WTC11 (cell line): Measurements from ENCODE around the gene ATP6V1A. TPM values are rescaled to one million over a fixed set of nuclear protein-coding genes. Genes with fewer than 3 reads are reported as not detected.

Experiments used
- ATAC-seq: fragments of 200-7000 bp; cut with Tn5 transposase; 2 replicates; pipeline ENCODE4 v1.10.0; 2021; ENCODE audit warnings: mild to moderate bottlenecking, moderate library complexity
- CTCF ChIA-PET: fragments of 300-600 bp; sonication (Branson Sonifier 250); formaldehyde crosslinking; loops from one replicate; lab custom pipeline; 2021; ENCODE audit warnings: antibody characterized with exemption; lab: Charles Lee
- POLR2A ChIA-PET: fragments of 350-600 bp; sonication (Branson Sonifier 250); formaldehyde crosslinking; loops from one replicate; lab custom pipeline; 2021; ENCODE audit warnings: antibody characterized with exemption; lab: Charles Lee
- DNase-seq: peaks from one replicate; pipeline ENCODE4 v3.0.0; 2021; ENCODE audit warnings: low spot score
- H3K27ac Mint-ChIP-seq: 2 replicates; pipeline ENCODE4 v1.8.0; 2021; ENCODE audit warnings: mixed read lengths
- H3K27me3 Mint-ChIP-seq: 2 replicates; pipeline ENCODE4 v1.8.0; 2021; ENCODE audit warnings: low read depth, mild to moderate bottlenecking, moderate library complexity, mixed read lengths
- H3K36me3 Mint-ChIP-seq: 2 replicates; pipeline ENCODE4 v1.8.0; 2021; ENCODE audit warnings: mixed read lengths
- H3K4me1 Mint-ChIP-seq: 2 replicates; pipeline ENCODE4 v1.8.0; 2022; ENCODE audit warnings: mixed read lengths
- H3K4me3 Mint-ChIP-seq: 2 replicates; pipeline ENCODE4 v1.8.0; 2021; ENCODE audit warnings: mild to moderate bottlenecking, moderate library complexity, mixed read lengths
- H3K9me3 Mint-ChIP-seq: 2 replicates; pipeline ENCODE4 v1.8.0; 2021; ENCODE audit warnings: mixed read lengths
- ELF4 ChIP-seq: sonication (generic); formaldehyde crosslinking; IDR thresholded peaks from 2 replicates; pipeline ENCODE4 v1.8.1; 2022; ENCODE audit warnings: low read depth, mild to moderate bottlenecking, moderate library complexity, missing genetic modification reagents
- ESRRA ChIP-seq: sonication (generic); formaldehyde crosslinking; IDR thresholded peaks from 2 replicates; pipeline ENCODE4 v1.8.1; 2022; ENCODE audit warnings: mild to moderate bottlenecking, missing genetic modification reagents, borderline replicate concordance
- ETV6 ChIP-seq: sonication (generic); formaldehyde crosslinking; IDR thresholded peaks from 2 replicates; pipeline ENCODE4 v1.8.1; 2022; ENCODE audit warnings: mild to moderate bottlenecking, missing genetic modification reagents
- GABPB1 ChIP-seq: sonication (generic); formaldehyde crosslinking; IDR thresholded peaks from 2 replicates; pipeline ENCODE4 v1.8.1; 2023; ENCODE audit warnings: mild to moderate bottlenecking, missing genetic modification reagents
- HMGA2 ChIP-seq: fragments of 250-450 bp; sonication (Bioruptor Pico); IDR thresholded peaks from 2 replicates; pipeline ENCODE4 v1.4.0; 2021; ENCODE audit warnings: mild to moderate bottlenecking, moderate library complexity
- JUN ChIP-seq: sonication (generic); formaldehyde crosslinking; IDR thresholded peaks from 2 replicates; pipeline ENCODE4 v1.8.0; 2023; ENCODE audit warnings: mild to moderate bottlenecking, missing genetic modification reagents
- KAT7 ChIP-seq: sonication (generic); formaldehyde crosslinking; IDR thresholded peaks from 2 replicates; pipeline ENCODE4 v1.8.1; 2023; ENCODE audit warnings: missing genetic modification reagents, mild to moderate bottlenecking, borderline replicate concordance
- MXD4 ChIP-seq: fragments of 250-450 bp; sonication (Bioruptor Pico); IDR thresholded peaks from 2 replicates; pipeline ENCODE4 v1.8.0; 2021; ENCODE audit warnings: mild to moderate bottlenecking, moderate library complexity, borderline replicate concordance
- NFATC4 ChIP-seq: fragments of 250-450 bp; sonication (Bioruptor Pico); IDR thresholded peaks from 2 replicates; pipeline ENCODE4 v1.9.0; 2021; ENCODE audit warnings: mild to moderate bottlenecking
- NR3C1 ChIP-seq: sonication (generic); formaldehyde crosslinking; conservative IDR thresholded peaks from 2 replicates; pipeline ENCODE4 v1.8.1; 2023; ENCODE audit warnings: low read depth, mild to moderate bottlenecking, missing genetic modification reagents
- OVOL2 ChIP-seq: fragments of 250-450 bp; sonication (Bioruptor Pico); IDR thresholded peaks from 2 replicates; pipeline ENCODE4 v1.9.0; 2021; ENCODE audit warnings: mild to moderate bottlenecking, borderline replicate concordance
- RORB ChIP-seq: fragments of 250-450 bp; sonication (Bioruptor Pico); IDR thresholded peaks from 2 replicates; pipeline ENCODE4 v1.9.0; 2021; ENCODE audit warnings: mild to moderate bottlenecking
- SMAD4 ChIP-seq: sonication (generic); formaldehyde crosslinking; IDR thresholded peaks from 2 replicates; pipeline ENCODE4 v1.8.0; 2022; ENCODE audit warnings: mild to moderate bottlenecking, missing genetic modification reagents
- TCF7 ChIP-seq: sonication (generic); formaldehyde crosslinking; IDR thresholded peaks from 2 replicates; pipeline ENCODE4 v1.8.0; 2022; ENCODE audit warnings: mild to moderate bottlenecking, low read depth, missing genetic modification reagents, moderate library complexity
- ZNF138 ChIP-seq: sonication (generic); formaldehyde crosslinking; conservative IDR thresholded peaks from 2 replicates; pipeline ENCODE4 v1.8.1; 2022; ENCODE audit warnings: mild to moderate bottlenecking, moderate library complexity, missing genetic modification reagents
- ZNF317 ChIP-seq: sonication (generic); formaldehyde crosslinking; IDR thresholded peaks from 2 replicates; pipeline ENCODE4 v1.8.1; 2023; ENCODE audit warnings: low read depth, mild to moderate bottlenecking, moderate library complexity, missing genetic modification reagents, borderline replicate concordance
- ZNF396 ChIP-seq: fragments of 250-450 bp; sonication (Bioruptor Pico); IDR thresholded peaks from 2 replicates; pipeline ENCODE4 v1.8.0; 2021; ENCODE audit warnings: mild to moderate bottlenecking, moderate library complexity, borderline replicate concordance
- ZNF416 ChIP-seq: fragments of 250-450 bp; sonication (Bioruptor Pico); IDR thresholded peaks from 2 replicates; pipeline ENCODE4 v1.9.0; 2021; ENCODE audit warnings: mild to moderate bottlenecking, inconsistent platforms
- total RNA-seq: library from RNA; stranded (reverse); gene quantifications from 3 replicates; pipeline ENCODE4 v1.2.3, GENCODE V29; 2021
- TF ChIP-seq, protein P1 (sequence below): fragments of 250-450 bp; sonication (Bioruptor Pico); IDR thresholded peaks from 2 replicates; pipeline ENCODE4 v1.9.0; 2021; ENCODE audit warnings: moderate library complexity, mild to moderate bottlenecking, inconsistent platforms, borderline replicate concordance
- TF ChIP-seq, protein P2 (sequence below): fragments of 250-450 bp; sonication (Bioruptor Pico); IDR thresholded peaks from 2 replicates; pipeline ENCODE4 v1.8.0; 2021; ENCODE audit warnings: mild to moderate bottlenecking
- TF ChIP-seq, protein P3 (sequence below): sonication (generic); formaldehyde crosslinking; conservative IDR thresholded peaks from 2 replicates; pipeline ENCODE4 v1.8.1; 2022; ENCODE audit warnings: mild to moderate bottlenecking, missing genetic modification reagents
- TF ChIP-seq, protein P4 (sequence below): sonication (generic); formaldehyde crosslinking; IDR thresholded peaks from 2 replicates; pipeline ENCODE4 v1.8.1; 2023; ENCODE audit warnings: mild to moderate bottlenecking, missing genetic modification reagents, moderate library complexity

Gene ATP6V1A
- total RNA-seq, 1 experiment from 2014 or later = 90.7 TPM

DNA sequence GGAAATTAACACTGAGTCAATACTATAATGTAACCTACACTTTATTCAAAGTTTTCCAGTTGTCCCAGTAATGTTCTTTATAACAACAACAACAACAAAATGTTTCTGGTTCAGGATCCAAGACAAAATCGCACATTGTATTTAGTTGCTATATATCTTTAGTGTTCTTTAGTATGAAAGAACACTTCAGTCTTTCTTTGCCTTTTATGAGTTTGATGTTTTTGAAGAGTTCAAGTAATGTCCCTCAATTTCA, 84.2 kb downstream of the ATP6V1A start:
- H3K4me3 Mint-ChIP-seq = no peak overlapping the region
- H3K9me3 Mint-ChIP-seq = no peaks in the 10 kb centered on the region
- no peak overlapping the region for H3K27ac Mint-ChIP-seq
- TF ChIP-seq, protein P1, sequence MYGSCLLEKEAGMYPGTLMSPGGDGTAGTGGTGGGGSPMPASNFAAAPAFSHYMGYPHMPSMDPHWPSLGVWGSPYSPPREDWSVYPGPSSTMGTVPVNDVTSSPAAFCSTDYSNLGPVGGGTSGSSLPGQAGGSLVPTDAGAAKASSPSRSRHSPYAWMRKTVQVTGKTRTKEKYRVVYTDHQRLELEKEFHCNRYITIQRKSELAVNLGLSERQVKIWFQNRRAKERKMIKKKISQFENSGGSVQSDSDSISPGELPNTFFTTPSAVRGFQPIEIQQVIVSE (CRISPR knock-in tag) = no peak
- DNase-seq (no peak), ATAC-seq (no peak)
- peaks cover 21% of the 10 kb centered on the region for H3K4me1 Mint-ChIP-seq
- H3K27me3 Mint-ChIP-seq = no peaks in the 10 kb centered on the region
- CTCF ChIA-PET = no interaction called here
- POLR2A ChIA-PET = no interaction called here
- no peaks in the 10 kb centered on the region; the same call in 1 of the 2 replicates for H3K36me3 Mint-ChIP-seq

DNA sequence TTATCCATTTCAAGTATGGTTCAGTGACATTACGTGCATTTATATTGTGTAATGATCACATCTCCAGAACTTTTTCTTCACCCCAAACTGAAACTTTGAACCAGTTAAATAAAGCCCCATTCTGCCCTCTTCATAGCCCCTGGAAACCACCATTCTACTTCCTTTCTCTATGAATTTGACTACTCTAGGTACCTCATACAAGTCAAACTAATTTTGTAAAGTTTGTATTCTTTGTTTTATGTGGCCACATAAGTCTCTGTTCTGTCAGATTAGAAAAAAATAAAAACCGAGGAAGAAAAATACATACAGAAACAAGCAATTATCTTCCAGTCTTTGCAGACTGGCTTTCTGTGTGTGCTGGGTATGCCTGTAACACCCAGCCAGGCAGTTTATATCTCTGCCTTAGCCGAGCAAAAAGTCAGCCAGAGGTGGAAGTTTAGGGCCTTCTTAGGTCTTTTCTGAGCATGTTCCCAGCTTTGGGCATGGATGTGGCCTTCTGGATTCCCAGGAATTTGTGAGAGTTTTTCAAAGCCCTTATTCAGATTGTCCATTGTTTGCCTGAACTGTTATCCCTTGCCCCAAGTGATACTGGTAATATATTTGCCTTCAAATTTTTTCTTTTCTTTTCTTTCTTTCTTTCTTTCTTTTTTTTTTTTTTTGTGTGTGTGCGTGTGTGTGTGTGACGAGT, 85.8 kb downstream of the ATP6V1A start:
- no peak overlapping the region for H3K27ac Mint-ChIP-seq
- H3K9me3 Mint-ChIP-seq = no peaks in the 10 kb centered on the region
- DNase-seq = no peak
- H3K4me1 Mint-ChIP-seq = peaks cover 25% of the 10 kb centered on the region
- no peaks in the 10 kb centered on the region for H3K27me3 Mint-ChIP-seq
- POLR2A ChIA-PET = no interaction called here
- no peaks in the 10 kb centered on the region; the same call in 1 of the 2 replicates for H3K36me3 Mint-ChIP-seq
- no peak overlapping the region for H3K4me3 Mint-ChIP-seq
- TF ChIP-seq ELF4 (CRISPR knock-in tag) (no peak), ZNF416 (CRISPR knock-in tag) (no peak), HMGA2 (CRISPR knock-in tag) (no peak), OVOL2 (no peak), ESRRA (CRISPR knock-in tag) (no peak)
- TF ChIP-seq, all 79 proteins: peak for 0
- no peak for ATAC-seq
- CTCF ChIA-PET = no interaction called here

DNA sequence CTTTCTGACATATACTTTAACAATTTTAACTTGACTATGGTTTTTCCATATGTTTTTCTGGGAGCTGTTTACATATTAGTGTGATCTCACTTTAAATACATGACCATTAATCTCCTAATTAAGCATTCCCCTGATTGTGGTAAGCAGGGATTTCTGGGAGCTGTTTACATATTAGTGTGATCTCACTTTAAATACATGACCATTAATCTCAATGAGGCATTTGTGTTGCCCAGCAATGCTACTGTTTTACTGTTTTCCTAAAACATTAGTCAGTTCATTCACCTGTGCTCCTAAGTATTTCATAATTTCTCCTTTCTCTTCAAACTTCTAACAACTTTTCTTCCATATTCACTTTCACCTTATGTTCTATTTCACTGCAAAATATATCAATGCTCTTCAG, 88.1 kb downstream of the ATP6V1A start:
- ATAC-seq = no peak
- Mint-ChIP-seq H3K4me1 (peaks cover 30% of the 10 kb centered on the region), H3K27me3 (peaks cover 3% of the 10 kb centered on the region; the same call in 1 of the 2 replicates), H3K36me3 (no peaks in the 10 kb centered on the region; the same call in 1 of the 2 replicates), H3K27ac (no peak overlapping the region), H3K4me3 (no peak overlapping the region), H3K9me3 (no peaks in the 10 kb centered on the region)
- no peak for DNase-seq
- ChIA-PET POLR2A (no interaction called here), CTCF (interaction anchor here (1.2 kb wide), 1 partner anchor 10 kb away, joined by 4 read pairs; no protein-coding TSS in a partner anchor)
- no peak for TF ChIP-seq GABPB1 (CRISPR knock-in tag)
- no peak for TF ChIP-seq ZNF138 (CRISPR knock-in tag)
- TF ChIP-seq, protein P2, sequence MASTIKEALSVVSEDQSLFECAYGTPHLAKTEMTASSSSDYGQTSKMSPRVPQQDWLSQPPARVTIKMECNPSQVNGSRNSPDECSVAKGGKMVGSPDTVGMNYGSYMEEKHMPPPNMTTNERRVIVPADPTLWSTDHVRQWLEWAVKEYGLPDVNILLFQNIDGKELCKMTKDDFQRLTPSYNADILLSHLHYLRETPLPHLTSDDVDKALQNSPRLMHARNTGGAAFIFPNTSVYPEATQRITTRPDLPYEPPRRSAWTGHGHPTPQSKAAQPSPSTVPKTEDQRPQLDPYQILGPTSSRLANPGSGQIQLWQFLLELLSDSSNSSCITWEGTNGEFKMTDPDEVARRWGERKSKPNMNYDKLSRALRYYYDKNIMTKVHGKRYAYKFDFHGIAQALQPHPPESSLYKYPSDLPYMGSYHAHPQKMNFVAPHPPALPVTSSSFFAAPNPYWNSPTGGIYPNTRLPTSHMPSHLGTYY (CRISPR knock-in tag) = no peak
- TF ChIP-seq KAT7 (CRISPR knock-in tag) = no peak
- TF ChIP-seq NFATC4 = no peak
- no peak for TF ChIP-seq TCF7 (CRISPR knock-in tag)
- no peak for TF ChIP-seq ZNF396 (CRISPR knock-in tag)
- TF ChIP-seq, protein P3, sequence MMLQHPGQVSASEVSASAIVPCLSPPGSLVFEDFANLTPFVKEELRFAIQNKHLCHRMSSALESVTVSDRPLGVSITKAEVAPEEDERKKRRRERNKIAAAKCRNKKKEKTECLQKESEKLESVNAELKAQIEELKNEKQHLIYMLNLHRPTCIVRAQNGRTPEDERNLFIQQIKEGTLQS (CRISPR knock-in tag) = no peak
- TF ChIP-seq NR3C1 (CRISPR knock-in tag) = no peak
- TF ChIP-seq MXD4 (CRISPR knock-in tag) = no peak
- no peak for TF ChIP-seq SMAD4 (CRISPR knock-in tag)
- TF ChIP-seq ZNF317 = no peak
- no peak for TF ChIP-seq JUN (CRISPR knock-in tag)
- TF ChIP-seq, protein P4, sequence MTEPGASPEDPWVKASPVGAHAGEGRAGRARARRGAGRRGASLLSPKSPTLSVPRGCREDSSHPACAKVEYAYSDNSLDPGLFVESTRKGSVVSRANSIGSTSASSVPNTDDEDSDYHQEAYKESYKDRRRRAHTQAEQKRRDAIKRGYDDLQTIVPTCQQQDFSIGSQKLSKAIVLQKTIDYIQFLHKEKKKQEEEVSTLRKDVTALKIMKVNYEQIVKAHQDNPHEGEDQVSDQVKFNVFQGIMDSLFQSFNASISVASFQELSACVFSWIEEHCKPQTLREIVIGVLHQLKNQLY = no peak
- TF ChIP-seq ETV6 (CRISPR knock-in tag) = no peak
- TF ChIP-seq RORB (CRISPR knock-in tag) = no peak
